Measurements from ENCODE around the gene GCK. TPM values are rescaled to one million over a fixed set of nuclear protein-coding genes. Genes with fewer than 3 reads are reported as not detected.

The GCK gene
- total RNA-seq, 1 donor from 2014 or later = 43.9 TPM

- TF ChIP-seq CTCF (IDR thresholded peaks at IDR 0.05; ENCODE audit: partially characterized antibody, unreplicated experiment) = no peak
- H3K36me3 Mint-ChIP-seq (ENCODE audit: unreplicated experiment) = no peaks in the 10 kb centered on the region
- H3K27ac Mint-ChIP-seq (ENCODE audit: unreplicated experiment) = no peak overlapping the region
- H3K4me3 Mint-ChIP-seq (ENCODE audit: unreplicated experiment) = no peak overlapping the region
- no peaks in the 10 kb centered on the region for H3K27me3 Mint-ChIP-seq (ENCODE audit: unreplicated experiment)
- no peak for DNase-seq
- peaks cover 12% of the 10 kb centered on the region for H3K4me1 Mint-ChIP-seq (ENCODE audit: low read depth, unreplicated experiment)
- no peaks in the 10 kb centered on the region for H3K9me3 Mint-ChIP-seq (ENCODE audit: unreplicated experiment)
These were observed 4.0 kb upstream of the GCK start for GRCh38 chr7:44193011-44193802.

GRCh38 chr7:44191171-44191570 lies 1.9 kb upstream of the GCK start:
- Mint-ChIP-seq H3K4me3 (ENCODE audit: unreplicated experiment) (no peak overlapping the region), H3K27ac (ENCODE audit: unreplicated experiment) (no peak overlapping the region), H3K4me1 (ENCODE audit: low read depth, unreplicated experiment) (peaks cover 10% of the 10 kb centered on the region), H3K9me3 (ENCODE audit: unreplicated experiment) (peaks cover 3% of the 10 kb centered on the region), H3K27me3 (ENCODE audit: unreplicated experiment) (no peaks in the 10 kb centered on the region), H3K36me3 (ENCODE audit: unreplicated experiment) (no peaks in the 10 kb centered on the region)
- no peak for DNase-seq
- TF ChIP-seq CTCF (IDR thresholded peaks at IDR 0.05; ENCODE audit: partially characterized antibody, unreplicated experiment) = no peak

- Mint-ChIP-seq H3K27me3 (ENCODE audit: unreplicated experiment) (no peaks in the 10 kb centered on the region), H3K4me3 (ENCODE audit: unreplicated experiment) (no peak overlapping the region), H3K9me3 (ENCODE audit: unreplicated experiment) (peaks cover 3% of the 10 kb centered on the region), H3K4me1 (ENCODE audit: low read depth, unreplicated experiment) (peaks cover 1% of the 10 kb centered on the region), H3K27ac (ENCODE audit: unreplicated experiment) (no peak overlapping the region), H3K36me3 (ENCODE audit: unreplicated experiment) (no peaks in the 10 kb centered on the region)
- DNase-seq = no peak
- no peak for TF ChIP-seq CTCF (IDR thresholded peaks at IDR 0.05; ENCODE audit: partially characterized antibody, unreplicated experiment)
These were observed 994 bp upstream of the GCK start for GRCh38 chr7:44189993-44190872.

- TF ChIP-seq CTCF (IDR thresholded peaks at IDR 0.05; ENCODE audit: partially characterized antibody, unreplicated experiment) = no peak
- DNase-seq = no peak
- peaks cover 10% of the 10 kb centered on the region for H3K4me1 Mint-ChIP-seq (ENCODE audit: low read depth, unreplicated experiment)
- peaks cover 3% of the 10 kb centered on the region for H3K27me3 Mint-ChIP-seq (ENCODE audit: unreplicated experiment)
- peaks cover 3% of the 10 kb centered on the region for H3K9me3 Mint-ChIP-seq (ENCODE audit: unreplicated experiment)
- no peak overlapping the region for H3K4me3 Mint-ChIP-seq (ENCODE audit: unreplicated experiment)
- peaks cover 4% of the 10 kb centered on the region for H3K36me3 Mint-ChIP-seq (ENCODE audit: unreplicated experiment)
- no peak overlapping the region for H3K27ac Mint-ChIP-seq (ENCODE audit: unreplicated experiment)
These were observed 586 bp downstream of the GCK start for GRCh38 chr7:44188480-44189225.

Data from glutamatergic neuron (in vitro differentiated cells).